Endodermal cell (in vitro differentiated cells): Measurements from ENCODE around the gene CNTFR. TPM values are rescaled to one million over a fixed set of nuclear protein-coding genes. Genes with fewer than 3 reads are reported as not detected.

Experiments used
- DNase-seq: peaks from one replicate; pipeline ENCODE4 v3.0.0-alpha.2; 2017
- H3K27ac ChIP-seq: 2 replicates; pipeline ENCODE4 v1.5.1; 2013; ENCODE audit warnings: mild to moderate bottlenecking, low read depth, low read length, moderate library complexity
- H3K27me3 ChIP-seq: 2 replicates; pipeline ENCODE4 v1.6.1; 2013; ENCODE audit warnings: mild to moderate bottlenecking, low read length, moderate library complexity; ENCODE audit not compliant: insufficient read depth, control insufficient read depth, poor library complexity, severe bottlenecking
- H3K36me3 ChIP-seq: 2 replicates; pipeline ENCODE4 v1.7.0; 2013; ENCODE audit warnings: mild to moderate bottlenecking, low read length, moderate library complexity; ENCODE audit not compliant: control insufficient read depth, insufficient read depth
- H3K4me1 ChIP-seq: one replicate; pipeline ENCODE4 v1.7.0; 2013; ENCODE audit warnings: low read length; ENCODE audit not compliant: control insufficient read depth, insufficient read depth
- H3K4me3 ChIP-seq: 2 replicates; pipeline ENCODE4 v1.5.1; 2013; ENCODE audit warnings: mild to moderate bottlenecking, low read length, moderate library complexity
- H3K9ac ChIP-seq: 2 replicates; pipeline ENCODE4 v1.6.1; 2013; ENCODE audit warnings: mild to moderate bottlenecking, low read length, moderate library complexity; ENCODE audit not compliant: poor library complexity, severe bottlenecking; ENCODE audit errors: extremely low read depth
- H3K9me3 ChIP-seq: 2 replicates; pipeline ENCODE4 v1.6.1; 2013; ENCODE audit warnings: mild to moderate bottlenecking, low read length, moderate library complexity; ENCODE audit not compliant: control insufficient read depth
- H3K27ac Mint-ChIP-seq: 2 replicates; pipeline ENCODE4 v1.8.0; 2020; ENCODE audit warnings: mixed read lengths
- H3K27me3 Mint-ChIP-seq: 2 replicates; pipeline ENCODE4 v1.8.0; 2021; ENCODE audit warnings: mild to moderate bottlenecking, mixed read lengths; ENCODE audit not compliant: insufficient read depth
- H3K36me3 Mint-ChIP-seq: 2 replicates; pipeline ENCODE4 v1.8.0; 2020; ENCODE audit warnings: low read depth, mixed read lengths
- H3K4me1 Mint-ChIP-seq: 2 replicates; pipeline ENCODE4 v1.8.0; 2020; ENCODE audit warnings: mixed read lengths
- H3K4me3 Mint-ChIP-seq: 2 replicates; pipeline ENCODE4 v1.8.0; 2020; ENCODE audit warnings: mild to moderate bottlenecking, moderate library complexity, mixed read lengths
- H3K9me3 Mint-ChIP-seq: 2 replicates; pipeline ENCODE4 v1.8.0; 2020; ENCODE audit warnings: mild to moderate bottlenecking, mixed read lengths
- WGBS, 2 experiments: methylation state at CpG; one replicate each; pipeline versions ENCODE4 v1.1.5 to v1.1.7; 2013; ENCODE audit warnings: missing lambda C conversion rate in 2 of 2, mixed read lengths in 1 of 2; ENCODE audit not compliant: insufficient coverage in 1 of 2, insufficient read length in 1 of 2; 5-methylcytosine and 5-hydroxymethylcytosine counted together
- total RNA-seq, 2 donors: library from RNA; stranded (reverse); fragmentation: NEBNext Ultra II Directional in 1 of 2; extraction: Animal tissue kit (Norgen Biotek cat#: 25700) in 1 of 2; gene quantifications; 2 replicates in 1 of 2; 3 replicates in 1 of 2; pipeline ENCODE4 v1.2.1, GENCODE V29; 2021
- TF ChIP-seq, protein P1 (sequence below): fragments of 200-600 bp; sonication (generic); conservative IDR thresholded peaks from 2 replicates; pipeline ENCODE4 v1.5.0; 2021; ENCODE audit warnings: antibody characterized with exemption, mild to moderate bottlenecking

The CNTFR gene
- total RNA-seq, 2 donors from 2014 or later = 0.53 to 1.6 TPM

DNA sequence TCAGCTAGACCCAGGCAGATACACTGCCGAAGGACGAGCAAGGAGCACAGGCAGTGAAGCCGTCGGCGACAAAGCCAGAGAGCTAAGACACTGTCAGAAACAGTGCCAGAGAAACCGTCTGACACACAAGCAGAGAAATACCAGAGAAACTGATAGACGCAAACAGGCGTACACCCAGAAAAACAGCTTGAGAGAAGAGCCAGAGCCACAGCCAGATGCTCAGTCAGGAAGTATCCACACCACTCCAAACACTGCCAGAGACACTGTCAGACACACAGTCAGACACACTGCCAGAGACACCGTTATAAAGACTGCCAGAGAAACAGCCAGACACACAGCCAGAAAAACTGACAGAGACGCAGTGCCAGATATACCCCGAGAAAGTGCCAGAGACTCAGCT is 19.1 kb downstream of the CNTFR start:
- Histone ChIP-seq H3K9me3 (no peaks in the 10 kb centered on the region), H3K27ac (peak overlapping the region; percentile 1), H3K27me3 (peaks cover 15% of the 10 kb centered on the region), H3K9ac (no peak overlapping the region), H3K36me3 (no peaks in the 10 kb centered on the region), H3K4me1 (no peaks in the 10 kb centered on the region), H3K4me3 (no peak overlapping the region)
- H3K4me3 Mint-ChIP-seq = no peak overlapping the region
- no peaks in the 10 kb centered on the region for H3K36me3 Mint-ChIP-seq
- H3K27me3 Mint-ChIP-seq = peaks cover 30% of the 10 kb centered on the region
- no peaks in the 10 kb centered on the region for H3K9me3 Mint-ChIP-seq
- H3K4me1 Mint-ChIP-seq = peaks cover 7% of the 10 kb centered on the region
- TF ChIP-seq, protein P1, sequence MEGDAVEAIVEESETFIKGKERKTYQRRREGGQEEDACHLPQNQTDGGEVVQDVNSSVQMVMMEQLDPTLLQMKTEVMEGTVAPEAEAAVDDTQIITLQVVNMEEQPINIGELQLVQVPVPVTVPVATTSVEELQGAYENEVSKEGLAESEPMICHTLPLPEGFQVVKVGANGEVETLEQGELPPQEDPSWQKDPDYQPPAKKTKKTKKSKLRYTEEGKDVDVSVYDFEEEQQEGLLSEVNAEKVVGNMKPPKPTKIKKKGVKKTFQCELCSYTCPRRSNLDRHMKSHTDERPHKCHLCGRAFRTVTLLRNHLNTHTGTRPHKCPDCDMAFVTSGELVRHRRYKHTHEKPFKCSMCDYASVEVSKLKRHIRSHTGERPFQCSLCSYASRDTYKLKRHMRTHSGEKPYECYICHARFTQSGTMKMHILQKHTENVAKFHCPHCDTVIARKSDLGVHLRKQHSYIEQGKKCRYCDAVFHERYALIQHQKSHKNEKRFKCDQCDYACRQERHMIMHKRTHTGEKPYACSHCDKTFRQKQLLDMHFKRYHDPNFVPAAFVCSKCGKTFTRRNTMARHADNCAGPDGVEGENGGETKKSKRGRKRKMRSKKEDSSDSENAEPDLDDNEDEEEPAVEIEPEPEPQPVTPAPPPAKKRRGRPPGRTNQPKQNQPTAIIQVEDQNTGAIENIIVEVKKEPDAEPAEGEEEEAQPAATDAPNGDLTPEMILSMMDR = no peak
- no peak overlapping the region for H3K27ac Mint-ChIP-seq
- no peak for DNase-seq
- WGBS, 2 experiments = 92 to 93% methylated on average over 11 of the region's 11 CpGs

DNA sequence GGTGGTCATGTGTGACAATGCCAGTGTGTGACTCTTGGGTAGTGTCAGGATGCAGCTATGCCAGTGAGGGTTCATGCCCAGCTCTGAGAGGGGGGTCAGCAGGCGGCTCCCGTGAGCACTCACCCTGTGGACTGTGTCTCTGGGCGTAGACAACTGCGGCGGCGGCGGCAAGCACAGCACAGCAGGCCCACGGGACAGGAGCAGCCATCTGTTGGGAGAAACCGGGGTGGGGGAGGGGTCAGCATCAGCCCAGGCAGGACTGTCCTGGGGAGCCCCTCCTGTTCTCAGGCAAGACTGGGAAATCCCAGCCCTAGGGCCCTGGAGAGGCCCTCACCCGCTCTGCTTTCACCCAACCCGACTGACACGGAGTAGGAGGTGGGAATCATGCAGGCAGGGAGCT is 20.8 kb downstream of the CNTFR start:
- peak overlapping the region; percentile 29 for H3K27ac ChIP-seq
- DNase-seq = no peak
- no peaks in the 10 kb centered on the region for H3K4me1 ChIP-seq
- H3K27me3 ChIP-seq = peaks cover 15% of the 10 kb centered on the region
- Mint-ChIP-seq H3K9me3 (no peaks in the 10 kb centered on the region), H3K4me1 (peaks cover 8% of the 10 kb centered on the region), H3K4me3 (no peak overlapping the region), H3K27ac (no peak overlapping the region), H3K36me3 (no peaks in the 10 kb centered on the region), H3K27me3 (peaks cover 44% of the 10 kb centered on the region)
- TF ChIP-seq, protein P1 = no peak
- H3K36me3 ChIP-seq = no peaks in the 10 kb centered on the region
- no peaks in the 10 kb centered on the region for H3K9me3 ChIP-seq
- no peak overlapping the region for H3K9ac ChIP-seq
- 81 to 84% methylated on average over 7 to 12 of the region's 12 CpGs for WGBS, 2 experiments
- no peak overlapping the region for H3K4me3 ChIP-seq

DNA sequence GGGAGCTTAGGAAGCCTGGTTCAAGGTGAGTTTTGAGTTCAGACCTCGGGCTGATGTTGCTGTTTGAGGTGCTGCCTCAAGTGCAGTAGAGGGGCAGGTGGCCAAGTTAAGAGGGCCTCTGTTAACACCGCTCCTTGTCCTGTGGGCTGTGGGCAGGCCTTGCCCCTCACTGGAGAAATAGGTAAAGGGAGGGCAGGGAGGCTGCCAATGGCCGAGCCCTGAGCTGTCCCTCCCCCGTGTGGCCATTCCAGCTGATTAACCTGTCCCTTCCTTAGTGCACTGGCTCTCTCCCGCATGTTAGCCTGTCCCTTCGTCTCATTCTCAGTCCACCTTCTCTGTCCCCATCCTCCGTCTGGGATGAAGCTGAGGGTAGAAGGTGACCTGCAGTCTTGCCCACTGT is 21.4 kb downstream of the CNTFR start:
- Histone ChIP-seq H3K27me3 (peaks cover 15% of the 10 kb centered on the region), H3K27ac (peak overlapping the region; percentile 76), H3K36me3 (no peaks in the 10 kb centered on the region), H3K9ac (no peak overlapping the region), H3K4me1 (no peaks in the 10 kb centered on the region), H3K4me3 (no peak overlapping the region), H3K9me3 (no peaks in the 10 kb centered on the region)
- Mint-ChIP-seq H3K27ac (no peak overlapping the region), H3K27me3 (peaks cover 49% of the 10 kb centered on the region), H3K36me3 (no peaks in the 10 kb centered on the region), H3K4me3 (no peak overlapping the region), H3K9me3 (no peaks in the 10 kb centered on the region), H3K4me1 (peaks cover 8% of the 10 kb centered on the region)
- DNase-seq = no peak
- WGBS, 2 experiments = 89 to 91% methylated on average over 6 to 7 of the region's 7 CpGs
- TF ChIP-seq, protein P1 = no peak
